Left ventricle myocardium inferior (tissue), 1 donor: ENCODE measurements around the gene PRKG1. TPM values are rescaled to one million over a fixed set of nuclear protein-coding genes. Genes with fewer than 3 reads are reported as not detected.

Source experiments
- DNase-seq: peaks from one replicate; pipeline ENCODE4 v3.0.0-alpha.2; 2020
- H3K27ac ChIP-seq: fragments of 200-600 bp; replicated peaks from 2 replicates; pipeline ENCODE4 v1.8.0; 2021
- H3K27me3 ChIP-seq: fragments of 200-600 bp; 2 replicates; pipeline ENCODE4 v1.8.0; 2021; ENCODE audit warnings: low read depth
- H3K36me3 ChIP-seq: fragments of 200-600 bp; 2 replicates; pipeline ENCODE4 v1.8.0; 2021
- H3K4me1 ChIP-seq: fragments of 200-600 bp; 2 replicates; pipeline ENCODE4 v1.8.0; 2021
- H3K4me3 ChIP-seq: fragments of 200-600 bp; 2 replicates; pipeline ENCODE4 v1.8.0; 2021; ENCODE audit warnings: mild to moderate bottlenecking, moderate library complexity
- H3K9me3 ChIP-seq: fragments of 200-600 bp; replicated peaks from 2 replicates; pipeline ENCODE4 v1.8.0; 2021
- intact Hi-C: fragments of 100-400 bp; cut with micrococcal nuclease; formaldehyde crosslinking; loops from one replicate; pipeline ENCODE4 v1.11.0; 2022
- total RNA-seq: library from RNA; stranded (reverse); fragmentation: NEBNext Ultra II Directional; extraction: Animal tissue kit (Norgen Biotek cat#: 25700); gene quantifications from one replicate; pipeline ENCODE4 v1.2.1, GENCODE V29; 2021
- TF ChIP-seq, protein P1 (sequence below): fragments of 200-600 bp; IDR thresholded peaks from 2 replicates; pipeline ENCODE4 v1.8.0; 2021; ENCODE audit warnings: antibody characterized with exemption, mild to moderate bottlenecking, borderline replicate concordance
- donor health status: DM: no; HTN: yes; CAD: no; lungs with severe emphysema.

Gene PRKG1
- total RNA-seq, 1 donor from 2014 or later: 38.9 TPM

DNA sequence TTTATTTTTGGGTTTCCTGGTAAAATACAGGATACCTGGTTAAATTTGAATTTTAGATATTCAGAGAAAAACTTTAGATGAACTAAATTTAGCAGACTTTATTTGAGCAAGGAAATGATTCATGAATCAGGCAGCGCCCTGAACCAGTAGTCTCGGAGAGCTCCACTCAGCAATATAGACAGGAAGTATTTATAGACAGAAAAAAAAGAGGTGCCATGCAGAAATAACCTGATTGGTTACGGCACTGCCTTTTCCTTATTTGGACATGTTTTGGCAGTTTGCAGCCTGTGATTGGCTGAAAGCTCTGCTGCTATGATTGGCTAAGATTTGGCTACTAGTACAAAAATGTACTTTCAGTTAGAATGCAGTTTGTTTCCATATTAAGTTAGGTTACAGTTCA is 1041.5 kb downstream of the PRKG1 start:
- TF ChIP-seq, protein P1, sequence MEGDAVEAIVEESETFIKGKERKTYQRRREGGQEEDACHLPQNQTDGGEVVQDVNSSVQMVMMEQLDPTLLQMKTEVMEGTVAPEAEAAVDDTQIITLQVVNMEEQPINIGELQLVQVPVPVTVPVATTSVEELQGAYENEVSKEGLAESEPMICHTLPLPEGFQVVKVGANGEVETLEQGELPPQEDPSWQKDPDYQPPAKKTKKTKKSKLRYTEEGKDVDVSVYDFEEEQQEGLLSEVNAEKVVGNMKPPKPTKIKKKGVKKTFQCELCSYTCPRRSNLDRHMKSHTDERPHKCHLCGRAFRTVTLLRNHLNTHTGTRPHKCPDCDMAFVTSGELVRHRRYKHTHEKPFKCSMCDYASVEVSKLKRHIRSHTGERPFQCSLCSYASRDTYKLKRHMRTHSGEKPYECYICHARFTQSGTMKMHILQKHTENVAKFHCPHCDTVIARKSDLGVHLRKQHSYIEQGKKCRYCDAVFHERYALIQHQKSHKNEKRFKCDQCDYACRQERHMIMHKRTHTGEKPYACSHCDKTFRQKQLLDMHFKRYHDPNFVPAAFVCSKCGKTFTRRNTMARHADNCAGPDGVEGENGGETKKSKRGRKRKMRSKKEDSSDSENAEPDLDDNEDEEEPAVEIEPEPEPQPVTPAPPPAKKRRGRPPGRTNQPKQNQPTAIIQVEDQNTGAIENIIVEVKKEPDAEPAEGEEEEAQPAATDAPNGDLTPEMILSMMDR: no peak
- Histone ChIP-seq H3K4me1 (peaks cover 14% of the 10 kb centered on the region), H3K9me3 (no peaks in the 10 kb centered on the region), H3K36me3 (no peaks in the 10 kb centered on the region), H3K27ac (no peak overlapping the region), H3K27me3 (no peaks in the 10 kb centered on the region), H3K4me3 (no peak overlapping the region)
- no peak for DNase-seq
- intact Hi-C loops: no loop called here

DNA sequence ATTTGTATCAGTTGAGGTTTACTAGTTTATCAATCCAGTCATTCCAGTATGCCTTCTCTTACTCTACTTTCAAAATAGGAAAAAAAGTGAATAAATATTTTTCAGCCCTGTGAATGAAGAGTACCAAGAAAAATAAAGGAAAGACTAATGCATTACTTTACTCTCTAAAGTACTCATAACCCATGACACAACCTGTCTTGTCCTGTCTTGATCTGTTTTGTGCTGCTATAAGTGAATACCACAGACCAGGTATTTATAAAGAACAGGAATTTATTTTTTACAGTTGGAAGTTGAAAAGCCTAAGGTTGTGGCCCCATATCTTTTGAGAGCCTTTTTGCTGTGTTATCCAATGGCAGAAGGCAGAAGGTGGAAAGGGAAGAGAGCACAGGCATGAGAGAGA is 1045.2 kb downstream of the PRKG1 start:
- DNase-seq: no peak
- Histone ChIP-seq H3K4me1 (peaks cover 8% of the 10 kb centered on the region), H3K9me3 (no peaks in the 10 kb centered on the region), H3K27me3 (no peaks in the 10 kb centered on the region), H3K36me3 (no peaks in the 10 kb centered on the region), H3K4me3 (no peak overlapping the region), H3K27ac (no peak overlapping the region)
- intact Hi-C loops: no loop called here
- TF ChIP-seq, protein P1: no peak

DNA sequence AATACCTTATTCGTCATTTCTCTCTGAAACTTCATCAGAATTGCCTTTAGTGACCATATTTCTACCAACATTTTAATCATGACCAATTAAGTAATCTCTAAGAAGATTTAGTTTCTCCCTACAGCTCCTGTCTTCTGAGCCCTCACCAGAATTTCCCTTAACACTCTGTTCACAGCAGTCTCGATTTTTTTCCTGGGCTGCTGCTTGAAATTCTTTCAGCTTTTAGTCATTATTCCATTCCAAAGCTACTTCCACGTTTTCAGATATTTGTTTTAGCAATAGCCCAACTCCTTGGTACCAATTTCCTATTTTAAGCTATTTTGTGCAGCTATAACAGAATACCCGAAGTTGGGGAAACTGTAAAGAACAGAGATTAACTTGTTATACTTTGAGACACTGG is 1047.4 kb downstream of the PRKG1 start:
- Histone ChIP-seq H3K4me3 (no peak overlapping the region), H3K27ac (no peak overlapping the region)
- intact Hi-C loops: no loop called here

DNA sequence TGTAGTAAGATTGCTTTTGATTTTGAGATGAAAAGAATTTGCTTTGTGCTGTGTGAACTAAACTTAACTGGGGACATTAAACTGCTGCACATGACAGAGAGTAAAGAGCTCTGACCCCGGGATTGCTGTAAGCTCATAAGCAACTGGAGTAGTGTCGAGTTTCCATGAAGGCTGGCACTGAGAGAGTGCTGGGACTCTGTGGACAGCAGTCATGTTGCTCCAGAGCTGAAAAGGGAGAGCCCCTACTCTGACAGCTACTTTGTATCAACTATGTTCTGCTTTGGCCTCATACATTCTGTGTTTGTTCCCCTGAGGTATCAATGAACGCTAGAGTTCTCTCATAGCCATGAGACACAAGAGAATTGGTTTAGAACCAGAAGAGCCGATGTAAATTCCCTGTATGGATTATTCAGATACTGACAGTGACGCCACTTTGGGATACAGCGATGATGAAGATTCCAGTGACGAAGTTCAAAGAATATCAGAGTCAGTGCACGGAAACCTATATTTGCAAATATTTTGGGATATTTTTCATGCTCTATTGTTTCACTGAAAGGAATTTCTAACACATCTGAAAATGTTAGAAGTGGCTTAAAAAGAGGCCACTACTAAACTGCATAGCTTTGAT is 1053.9 kb downstream of the PRKG1 start:
- Histone ChIP-seq H3K27ac (no peak overlapping the region), H3K4me3 (no peak overlapping the region), H3K9me3 (no peaks in the 10 kb centered on the region), H3K4me1 (no peaks in the 10 kb centered on the region), H3K27me3 (no peaks in the 10 kb centered on the region), H3K36me3 (no peaks in the 10 kb centered on the region)
- intact Hi-C loops: no loop called here
- TF ChIP-seq, protein P1: no peak
- DNase-seq: no peak

More for the DNA sequence above, 1047.4 kb downstream of the PRKG1 start:
- H3K4me1 ChIP-seq: peaks cover 8% of the 10 kb centered on the region
- no peak for DNase-seq
- no peaks in the 10 kb centered on the region for H3K27me3 ChIP-seq
- H3K36me3 ChIP-seq: no peaks in the 10 kb centered on the region
- TF ChIP-seq, protein P1: no peak
- no peaks in the 10 kb centered on the region for H3K9me3 ChIP-seq

DNA sequence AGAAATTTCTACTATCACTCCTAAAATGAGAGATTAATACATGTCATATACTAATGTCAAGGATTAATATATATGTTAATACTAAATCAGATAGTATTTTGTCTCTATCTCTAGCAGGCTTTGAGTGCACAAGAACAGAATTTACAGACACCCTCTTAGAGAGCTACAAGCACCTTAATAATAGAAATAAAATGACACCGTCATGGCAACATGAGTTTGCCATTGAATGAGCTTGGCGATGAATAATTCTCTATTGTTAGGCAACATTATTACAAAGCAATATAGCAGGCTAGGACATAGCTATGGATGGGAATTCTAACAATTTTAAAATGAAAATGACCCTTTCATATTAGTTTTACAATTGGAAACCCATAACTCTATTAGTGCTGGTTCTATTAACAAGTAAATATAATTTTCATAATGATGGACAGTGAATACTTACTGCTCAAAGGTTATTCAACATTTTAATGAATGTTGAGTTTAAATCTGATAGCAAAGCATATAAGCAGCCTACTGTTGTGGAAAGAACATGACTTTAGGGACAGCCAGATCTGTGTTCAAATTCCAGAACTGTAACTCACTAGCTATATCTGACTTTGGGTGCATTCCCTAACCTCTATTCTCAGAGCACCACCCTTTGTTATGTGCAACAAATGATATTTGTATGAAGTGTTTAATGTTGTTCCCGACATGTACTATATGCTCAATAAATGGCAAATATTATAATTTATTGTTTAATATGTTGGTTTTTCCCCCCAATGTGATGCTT is 1055.3 kb downstream of the PRKG1 start:
- H3K4me1 ChIP-seq: no peaks in the 10 kb centered on the region
- TF ChIP-seq, protein P1: no peak
- H3K27ac ChIP-seq: no peak overlapping the region
- no peaks in the 10 kb centered on the region for H3K36me3 ChIP-seq
- H3K4me3 ChIP-seq: no peak overlapping the region
- H3K27me3 ChIP-seq: no peaks in the 10 kb centered on the region
- intact Hi-C loops: no loop called here
- DNase-seq: no peak
- H3K9me3 ChIP-seq: no peaks in the 10 kb centered on the region
